ENCODE data around the gene TSACC.

Gene TSACC

DNA sequence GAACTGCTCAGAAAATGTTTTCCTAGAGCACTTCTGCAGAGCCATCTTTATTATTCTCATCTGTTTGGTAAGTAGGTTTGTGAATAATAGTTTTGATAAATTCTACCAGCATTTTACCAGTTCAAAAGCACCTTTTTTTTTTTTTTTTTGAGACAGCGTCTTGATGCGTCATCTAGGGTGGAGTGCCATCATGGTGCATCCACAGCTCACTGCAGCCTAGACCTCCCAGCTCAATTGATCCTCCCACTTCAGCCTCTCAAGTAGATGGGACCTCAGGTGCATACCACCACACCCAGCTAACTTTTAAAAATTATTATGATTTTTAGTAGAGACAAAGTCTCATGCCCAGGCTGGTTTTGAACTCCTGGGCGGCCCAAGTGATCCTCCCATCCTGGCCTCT, 20.9 kb downstream of the TSACC start:
- H3K4me3 ChIP-seq (replicated peaks; ENCODE audit: low read depth, low read length), result no peak overlapping the region
- no peak for TF ChIP-seq CTCF (IDR thresholded peaks at IDR 0.05; ENCODE audit: low read depth, low read length, missing control alignments)
- DNase-seq (ENCODE audit: extremely low read depth, low read depth), result no peak

GRCh38 chr1:156359973-156360372, 21.6 kb downstream of the TSACC start:
- DNase-seq (ENCODE audit: extremely low read depth, low read depth), result peak; percentile 36
- peak; percentile 63 for TF ChIP-seq CTCF (IDR thresholded peaks at IDR 0.05; ENCODE audit: low read depth, low read length, missing control alignments)
- H3K4me3 ChIP-seq (replicated peaks; ENCODE audit: low read depth, low read length), result no peak overlapping the region

GRCh38 chr1:156360534-156360933, 22.2 kb downstream of the TSACC start:
- no peak for TF ChIP-seq CTCF (IDR thresholded peaks at IDR 0.05; ENCODE audit: low read depth, low read length, missing control alignments)
- DNase-seq (ENCODE audit: extremely low read depth, low read depth), result no peak

GRCh38 chr1:156365754-156366153, 27.4 kb downstream of the TSACC start:
- H3K4me3 ChIP-seq (replicated peaks; ENCODE audit: low read depth, low read length), result no peak overlapping the region
- no peak for TF ChIP-seq CTCF (IDR thresholded peaks at IDR 0.05; ENCODE audit: low read depth, low read length, missing control alignments)
- no peak for DNase-seq (ENCODE audit: extremely low read depth, low read depth)

More at GRCh38 chr1:156360534-156360933, 22.2 kb downstream of the TSACC start:
- no peak overlapping the region for H3K4me3 ChIP-seq (replicated peaks; ENCODE audit: low read depth, low read length)

DNA sequence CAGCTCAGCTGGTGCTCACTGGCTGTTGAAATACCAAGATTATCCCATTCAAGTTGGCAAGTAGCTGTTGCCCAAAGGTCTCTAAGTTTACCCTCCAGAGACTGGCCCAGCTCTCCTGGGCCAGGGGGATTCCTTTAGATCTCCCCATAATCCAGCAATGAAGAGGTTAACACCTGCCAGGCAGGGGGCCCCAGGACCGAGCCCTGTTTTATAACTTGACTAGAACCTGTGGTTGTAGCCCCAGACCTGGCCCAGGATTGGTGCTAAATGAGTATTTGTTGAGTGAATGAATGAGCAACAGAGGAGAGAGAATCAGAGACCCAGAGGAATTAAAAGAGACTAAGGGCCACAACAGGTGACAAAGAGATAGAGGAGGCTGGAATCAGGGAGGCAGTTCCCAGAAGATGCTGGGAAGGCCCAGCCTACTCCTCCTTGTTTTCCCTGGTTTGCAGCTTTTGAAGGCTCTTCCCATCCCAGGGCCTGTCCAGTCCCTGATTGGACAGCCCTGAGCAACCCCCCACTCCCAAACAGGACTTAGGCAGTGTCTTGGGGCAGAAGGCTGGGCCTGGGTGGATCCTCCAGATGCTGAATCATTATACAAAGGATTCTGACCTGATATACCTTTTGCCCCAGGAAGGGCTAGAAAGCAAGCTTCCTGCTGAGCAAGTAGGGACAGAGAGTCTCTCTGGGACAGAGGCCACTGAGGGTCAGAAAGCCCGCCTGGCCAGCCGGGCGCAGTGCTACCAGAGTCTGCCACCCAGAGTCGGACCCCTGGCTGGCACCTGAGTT, 28.2 kb downstream of the TSACC start:
- DNase-seq (ENCODE audit: extremely low read depth, low read depth), result no peak
- H3K4me3 ChIP-seq (replicated peaks; ENCODE audit: low read depth, low read length), result no peak overlapping the region
- no peak for TF ChIP-seq CTCF (IDR thresholded peaks at IDR 0.05; ENCODE audit: low read depth, low read length, missing control alignments)

- DNase-seq (ENCODE audit: extremely low read depth, low read depth), result no peak
- no peak for TF ChIP-seq CTCF (IDR thresholded peaks at IDR 0.05; ENCODE audit: low read depth, low read length, missing control alignments)
- H3K4me3 ChIP-seq (replicated peaks; ENCODE audit: low read depth, low read length), result no peak overlapping the region
Observed at GRCh38 chr1:156367383-156368156, 29.2 kb downstream of the TSACC start.
